ENCODE results near the gene RUNX1. TPM values are rescaled to one million over a fixed set of nuclear protein-coding genes. Genes with fewer than 3 reads are reported as not detected.

RUNX1 gene
- polyA plus RNA-seq, 3 donors = 6.2 to 49.7 (median 8.7) TPM

DNA sequence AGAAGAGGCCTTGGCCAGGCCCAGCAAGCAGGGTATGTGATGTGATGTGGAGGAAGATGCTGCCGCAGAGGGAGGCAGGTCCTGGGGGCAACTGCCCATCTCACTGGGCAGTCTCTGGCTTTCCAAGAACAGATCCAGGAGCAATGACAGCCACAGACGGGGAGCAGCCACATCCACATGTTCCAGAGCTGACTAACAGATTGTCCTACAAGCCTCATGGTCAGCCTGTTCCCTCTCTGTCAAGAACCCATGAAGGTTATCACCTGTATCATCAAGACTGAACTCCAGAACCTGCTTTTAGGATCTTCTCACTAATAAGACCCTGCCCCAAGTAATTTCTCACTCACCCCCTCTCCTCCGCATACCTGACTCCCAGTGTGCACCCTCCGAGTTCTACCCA is 187.8 kb downstream of the RUNX1 start:
- Histone ChIP-seq H3K79me2 (ENCODE audit: insufficient read depth, low read length) (peaks cover 89% of the 10 kb centered on the region), H3K27ac (ENCODE audit: low read depth in 1 of 2, low read length in 2 of 2) (no peak overlapping the region), H3K9ac (ENCODE audit: insufficient read depth, low read length, poor library complexity, severe bottlenecking) (no peak overlapping the region), H2AFZ (ENCODE audit: insufficient read depth, low read depth, low read length, poor library complexity, severe bottlenecking) (no peak overlapping the region), H3K4me1 (ENCODE audit: control insufficient read depth in 1 of 2, insufficient read depth in 2 of 2, low read length in 2 of 2) (peaks cover 20% of the 10 kb centered on the region in 2 donors), H3K4me3 (replicated peaks in 1 of 3; ENCODE audit: low read depth in 2 of 3, low read length in 3 of 3) (no peak overlapping the region), H3K27me3 (ENCODE audit: control insufficient read depth in 2 of 2, insufficient read depth in 2 of 2, low read length in 2 of 2) (peaks cover 0 to 3% of the 10 kb centered on the region in 2 donors), H3K9me3 (replicated peaks in 1 of 2; ENCODE audit: control insufficient read depth in 1 of 2, insufficient read depth in 1 of 2, low read length in 2 of 2) (no peaks in the 10 kb centered on the region), H4K20me1 (ENCODE audit: insufficient read depth, low read length) (peaks cover 100% of the 10 kb centered on the region), H3K36me3 (replicated peaks in 1 of 2; ENCODE audit: control insufficient read depth in 1 of 2, insufficient read depth in 2 of 2, low read length in 2 of 2) (peaks cover 68 to 90% of the 10 kb centered on the region in 2 donors), H3K4me2 (replicated peaks; ENCODE audit: extremely low read depth, low read length, poor library complexity, severe bottlenecking) (no peak overlapping the region)
- H3K9me3 Mint-ChIP-seq = peaks cover 0 to 2% (median 0%) of the 10 kb centered on the region in 7 donors
- no peak overlapping the region for H3K4me3 Mint-ChIP-seq
- WGBS (ENCODE audit: insufficient coverage) = 93% methylated on average over 3 of the region's 4 CpGs
- TF ChIP-seq, protein P1, sequence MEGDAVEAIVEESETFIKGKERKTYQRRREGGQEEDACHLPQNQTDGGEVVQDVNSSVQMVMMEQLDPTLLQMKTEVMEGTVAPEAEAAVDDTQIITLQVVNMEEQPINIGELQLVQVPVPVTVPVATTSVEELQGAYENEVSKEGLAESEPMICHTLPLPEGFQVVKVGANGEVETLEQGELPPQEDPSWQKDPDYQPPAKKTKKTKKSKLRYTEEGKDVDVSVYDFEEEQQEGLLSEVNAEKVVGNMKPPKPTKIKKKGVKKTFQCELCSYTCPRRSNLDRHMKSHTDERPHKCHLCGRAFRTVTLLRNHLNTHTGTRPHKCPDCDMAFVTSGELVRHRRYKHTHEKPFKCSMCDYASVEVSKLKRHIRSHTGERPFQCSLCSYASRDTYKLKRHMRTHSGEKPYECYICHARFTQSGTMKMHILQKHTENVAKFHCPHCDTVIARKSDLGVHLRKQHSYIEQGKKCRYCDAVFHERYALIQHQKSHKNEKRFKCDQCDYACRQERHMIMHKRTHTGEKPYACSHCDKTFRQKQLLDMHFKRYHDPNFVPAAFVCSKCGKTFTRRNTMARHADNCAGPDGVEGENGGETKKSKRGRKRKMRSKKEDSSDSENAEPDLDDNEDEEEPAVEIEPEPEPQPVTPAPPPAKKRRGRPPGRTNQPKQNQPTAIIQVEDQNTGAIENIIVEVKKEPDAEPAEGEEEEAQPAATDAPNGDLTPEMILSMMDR (IDR thresholded peaks at IDR 0.05) = no peak
- intact Hi-C loops (cut with micrococcal nuclease) = no loop called here
- peaks cover 9 to 14% (median 11%) of the 10 kb centered on the region in 3 donors for H3K27me3 Mint-ChIP-seq (ENCODE audit: low read depth in 3 of 3)
- peaks cover 92 to 94% of the 10 kb centered on the region in 2 donors for H3K36me3 Mint-ChIP-seq
- peaks cover 27% of the 10 kb centered on the region for H3K4me1 Mint-ChIP-seq
- DNase-seq = no peak
- no peak overlapping the region for H3K27ac Mint-ChIP-seq

DNA sequence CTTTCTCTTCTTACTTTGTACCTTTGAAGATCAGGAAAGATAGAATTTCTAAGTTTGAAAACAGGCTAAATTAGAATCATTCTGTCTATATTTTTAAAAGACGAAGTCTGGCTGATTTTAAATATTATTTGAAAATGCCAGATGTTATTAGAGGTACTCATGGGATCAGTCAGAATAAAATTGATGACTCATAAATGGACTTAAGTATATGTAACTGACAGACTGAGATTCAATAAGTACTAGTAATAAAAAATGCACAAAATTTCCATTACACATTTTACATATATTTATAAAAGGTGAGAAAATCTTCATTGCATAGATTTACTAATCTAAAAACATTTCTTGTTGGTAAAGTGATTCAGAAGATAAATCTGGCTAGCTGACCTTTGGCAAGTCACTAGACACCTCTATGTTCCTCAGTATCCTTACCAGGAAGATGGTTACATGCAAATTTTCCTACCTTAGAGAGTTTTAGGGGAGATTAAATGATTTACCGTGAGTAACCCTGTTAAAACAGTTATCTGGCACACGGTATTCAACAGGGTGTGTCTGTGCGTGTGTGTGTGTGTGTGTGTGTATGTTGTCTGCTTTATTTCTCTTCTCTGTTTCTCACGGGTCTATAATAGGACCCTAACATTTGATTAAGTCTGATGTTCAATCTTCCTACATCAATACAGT is 189.0 kb downstream of the RUNX1 start:
- Histone ChIP-seq H3K4me2 (replicated peaks; ENCODE audit: extremely low read depth, low read length, poor library complexity, severe bottlenecking) (no peak overlapping the region), H3K27me3 (ENCODE audit: control insufficient read depth in 2 of 2, insufficient read depth in 2 of 2, low read length in 2 of 2) (peaks cover 0 to 3% of the 10 kb centered on the region in 2 donors), H4K20me1 (ENCODE audit: insufficient read depth, low read length) (peaks cover 100% of the 10 kb centered on the region), H3K79me2 (ENCODE audit: insufficient read depth, low read length) (peaks cover 98% of the 10 kb centered on the region), H3K4me3 (replicated peaks in 1 of 3; ENCODE audit: low read depth in 2 of 3, low read length in 3 of 3) (no peak overlapping the region), H2AFZ (ENCODE audit: insufficient read depth, low read depth, low read length, poor library complexity, severe bottlenecking) (no peak overlapping the region), H3K4me1 (ENCODE audit: control insufficient read depth in 1 of 2, insufficient read depth in 2 of 2, low read length in 2 of 2) (peaks cover 8 to 9% of the 10 kb centered on the region in 2 donors), H3K9ac (ENCODE audit: insufficient read depth, low read length, poor library complexity, severe bottlenecking) (no peak overlapping the region), H3K36me3 (replicated peaks in 1 of 2; ENCODE audit: control insufficient read depth in 1 of 2, insufficient read depth in 2 of 2, low read length in 2 of 2) (peaks cover 78 to 100% of the 10 kb centered on the region in 2 donors), H3K27ac (ENCODE audit: low read depth in 1 of 2, low read length in 2 of 2) (no peak overlapping the region), H3K9me3 (replicated peaks in 1 of 2; ENCODE audit: control insufficient read depth in 1 of 2, insufficient read depth in 1 of 2, low read length in 2 of 2) (no peaks in the 10 kb centered on the region)
- peaks cover 15% of the 10 kb centered on the region for H3K4me1 Mint-ChIP-seq
- peaks cover 0 to 2% (median 0%) of the 10 kb centered on the region in 7 donors for H3K9me3 Mint-ChIP-seq
- DNase-seq = no peak
- intact Hi-C loops (cut with micrococcal nuclease) = no loop called here
- no peak overlapping the region for H3K4me3 Mint-ChIP-seq
- H3K27ac Mint-ChIP-seq = no peak overlapping the region
- TF ChIP-seq, protein P1 (IDR thresholded peaks at IDR 0.05) = no peak
- H3K36me3 Mint-ChIP-seq = peaks cover 95 to 98% of the 10 kb centered on the region in 2 donors
- no CpG with 5 or more reads among the region's 5 CpGs for WGBS (ENCODE audit: insufficient coverage)
- peaks cover 9 to 11% (median 10%) of the 10 kb centered on the region in 3 donors for H3K27me3 Mint-ChIP-seq (ENCODE audit: low read depth in 3 of 3)
